ENCODE measurements around the gene PEMT. TPM values are rescaled to one million over a fixed set of nuclear protein-coding genes. Genes with fewer than 3 reads are reported as not detected.

The PEMT gene
- total RNA-seq, 2 donors from 2014 or later: 16.9 to 23.8 TPM

- TF ChIP-seq CTCF (IDR thresholded peaks at IDR 0.05): no peak
- H3K4me1 ChIP-seq: peaks cover 6% of the 10 kb centered on the region
- H3K9me3 ChIP-seq: no peaks in the 10 kb centered on the region
- H3K9ac ChIP-seq (ENCODE audit: low read depth in 2 of 2, low read length in 2 of 2): no peak overlapping the region
- intact Hi-C loops (cut with DNase I): no loop called here
- no peak overlapping the region for H3K4me3 ChIP-seq
- no peak overlapping the region for H3K27ac ChIP-seq
- H3K27me3 ChIP-seq: no peaks in the 10 kb centered on the region
- H3K36me3 ChIP-seq: no peaks in the 10 kb centered on the region
- DNase-seq: no peak
Measured at GRCh38 chr17:17481860-17482259, 109.6 kb downstream of the PEMT start.

- no peak overlapping the region for H3K4me3 ChIP-seq
- DNase-seq: no peak
- no peak overlapping the region for H3K27ac ChIP-seq
- no peaks in the 10 kb centered on the region for H3K27me3 ChIP-seq
- H3K9me3 ChIP-seq: no peaks in the 10 kb centered on the region
- H3K4me1 ChIP-seq: peaks cover 6% of the 10 kb centered on the region
- no peak for TF ChIP-seq CTCF (IDR thresholded peaks at IDR 0.05)
- no peaks in the 10 kb centered on the region for H3K36me3 ChIP-seq
- intact Hi-C loops (cut with DNase I): no loop called here
- H3K9ac ChIP-seq (ENCODE audit: low read depth in 2 of 2, low read length in 2 of 2): no peak overlapping the region
Measured at GRCh38 chr17:17480593-17481148, 110.8 kb downstream of the PEMT start.

- H3K27ac ChIP-seq: no peak overlapping the region
- intact Hi-C loops (cut with DNase I): no loop called here
- TF ChIP-seq CTCF (IDR thresholded peaks at IDR 0.05): no peak
- no peak for DNase-seq
- H3K4me1 ChIP-seq: peaks cover 6% of the 10 kb centered on the region
- no peak overlapping the region for H3K9ac ChIP-seq (ENCODE audit: low read depth in 2 of 2, low read length in 2 of 2)
- H3K27me3 ChIP-seq: no peaks in the 10 kb centered on the region
- no peaks in the 10 kb centered on the region for H3K9me3 ChIP-seq
- H3K36me3 ChIP-seq: no peaks in the 10 kb centered on the region
- H3K4me3 ChIP-seq: no peak overlapping the region
Measured at GRCh38 chr17:17479209-17479608, 112.3 kb downstream of the PEMT start.

GRCh38 chr17:17476865-17477467 lies 114.5 kb downstream of the PEMT start, which contains the start of gene MED9:
MED9 (plus strand) TSS chr17:17477000; CDS start chr17:17477042, 42 bp downstream.
- Histone ChIP-seq H3K9ac (ENCODE audit: low read depth in 2 of 2, low read length in 2 of 2) (peak within 1 kb of the TSS; percentile 84 to 99), H3K27me3 (no peaks in the 10 kb centered on the region), H3K9me3 (no peaks in the 10 kb centered on the region), H3K36me3 (no peaks in the 10 kb centered on the region), H3K4me1 (peaks cover 6% of the 10 kb centered on the region), H3K4me3 (peak within 1 kb of the TSS; percentile 67), H3K27ac (peak within 1 kb of the TSS; percentile 75)
- TF ChIP-seq CTCF (IDR thresholded peaks at IDR 0.05): no peak
- intact Hi-C loops (cut with DNase I): no loop called here
- peak; percentile 94 for DNase-seq

- Histone ChIP-seq H3K27ac (no peak overlapping the region), H3K4me3 (no peak overlapping the region), H3K36me3 (no peaks in the 10 kb centered on the region), H3K27me3 (no peaks in the 10 kb centered on the region), H3K9me3 (no peaks in the 10 kb centered on the region), H3K9ac (ENCODE audit: low read depth in 2 of 2, low read length in 2 of 2) (no peak overlapping the region), H3K4me1 (peaks cover 6% of the 10 kb centered on the region)
- no peak for DNase-seq
- TF ChIP-seq CTCF (IDR thresholded peaks at IDR 0.05): no peak
- intact Hi-C loops (cut with DNase I): no loop called here
Measured at GRCh38 chr17:17474341-17474740, 117.2 kb downstream of the PEMT start.
